ENCODE measurements around the gene PGD. TPM values are rescaled to one million over a fixed set of nuclear protein-coding genes. Genes with fewer than 3 reads are reported as not detected.

Gene PGD
- polyA plus RNA-seq, 2 of the 4 experiments (the other 2 are of a cell fraction), result 700 to 1,758 TPM

- TF ChIP-seq RFX5 (IDR thresholded peaks at IDR 0.05) (no peak), MYC (IDR thresholded peaks at IDR 0.05; ENCODE audit: borderline replicate concordance, low read length) (no peak), POLR2A (IDR thresholded peaks at IDR 0.05; ENCODE audit: low read length) (no peak), CEBPB (IDR thresholded peaks at IDR 0.05) (peak; percentile 66 to 91), CHD4 (IDR thresholded peaks at IDR 0.05; ENCODE audit: borderline replicate concordance) (no peak), ZNF302 (CRISPR knock-in tag; IDR thresholded peaks at IDR 0.05) (no peak), FOSB (CRISPR knock-in tag; IDR thresholded peaks at IDR 0.05) (peak; percentile 24; the same call in 1 of the 2 replicates), BCL3 (IDR thresholded peaks at IDR 0.05) (no peak), HOXA7 (CRISPR knock-in tag; IDR thresholded peaks at IDR 0.05) (no peak; the same call in 1 of the 2 replicates), CBX2 (IDR thresholded peaks at IDR 0.05; ENCODE audit: borderline replicate concordance, low read depth) (no peak), SMC3 (IDR thresholded peaks at IDR 0.05) (no peak), MAFK (IDR thresholded peaks at IDR 0.05; ENCODE audit: partially characterized antibody) (peak; percentile 99), MAX (IDR thresholded peaks at IDR 0.05) (peak; percentile 50; the same call in 1 of the 2 replicates), MAZ (IDR thresholded peaks at IDR 0.05; ENCODE audit: borderline replicate concordance, low read depth, low read length) (no peak), FOSL2 (IDR thresholded peaks at IDR 0.05) (no peak), FOSL2 (CRISPR knock-in tag; IDR thresholded peaks at IDR 0.05) (peak; percentile 40; the same call in 1 of the 2 replicates), EHF (CRISPR knock-in tag; IDR thresholded peaks at IDR 0.05) (0 out of 2 replicates have a peak, but pooled peaks have one; percentile 15), SREBF2 (IDR thresholded peaks at IDR 0.05) (no peak), USF2 (IDR thresholded peaks at IDR 0.05) (no peak), RAD21 (conservative IDR thresholded peaks at IDR 0.05 in 1 of 2, IDR thresholded peaks at IDR 0.05 in 1 of 2) (no peak; a peak in 1 of 5 replicates), RNF2 (IDR thresholded peaks at IDR 0.05; ENCODE audit: borderline replicate concordance, low read depth) (no peak), BHLHE40 (IDR thresholded peaks at IDR 0.05; ENCODE audit: low read depth, low read length) (no peak), ZSCAN20 (CRISPR knock-in tag; IDR thresholded peaks at IDR 0.05) (0 out of 2 replicates have a peak, but pooled peaks have one; percentile 37), JUN (IDR thresholded peaks at IDR 0.05) (peak; percentile 78 to 81; a peak in 4 of 5 replicates), HMGXB4 (CRISPR knock-in tag; IDR thresholded peaks at IDR 0.05; ENCODE audit: borderline replicate concordance) (no peak), NFE2L2 (conservative IDR thresholded peaks at IDR 0.05; ENCODE audit: low read length) (peak; percentile 98), GATA3 (IDR thresholded peaks at IDR 0.05; ENCODE audit: borderline replicate concordance) (peak; percentile 42; the same call in 1 of the 2 replicates), HEYL (CRISPR knock-in tag; IDR thresholded peaks at IDR 0.05) (no peak), ATOH8 (CRISPR knock-in tag; IDR thresholded peaks at IDR 0.05; ENCODE audit: low read depth) (no peak; the same call in 1 of the 2 replicates), TFCP2L1 (CRISPR knock-in tag; IDR thresholded peaks at IDR 0.05) (no peak; the same call in 1 of the 2 replicates), HDAC2 (IDR thresholded peaks at IDR 0.05) (no peak), FOXS1 (CRISPR knock-in tag; IDR thresholded peaks at IDR 0.05) (no peak; the same call in 1 of the 2 replicates), CBX8 (IDR thresholded peaks at IDR 0.05) (no peak), CTCF (IDR thresholded peaks at IDR 0.05) (no peak), HES2 (IDR thresholded peaks at IDR 0.05) (no peak), CHD2 (IDR thresholded peaks at IDR 0.05; ENCODE audit: low read length, partially characterized antibody) (no peak), JUNB (IDR thresholded peaks at IDR 0.05) (no peak), NPAS2 (CRISPR knock-in tag; IDR thresholded peaks at IDR 0.05; ENCODE audit: borderline replicate concordance) (no peak)
Measured at GRCh38 chr1:10415211-10415930, 16.5 kb downstream of the PGD start (continued).

All from A549 (cell line).